Renal cortex interstitium (tissue), 11 donors: ENCODE results near the gene MRPL41. TPM values are rescaled to one million over a fixed set of nuclear protein-coding genes. Genes with fewer than 3 reads are reported as not detected.

Experiments used
- DNase-seq, 11 donors: peaks; one replicate each; pipeline ENCODE4 v3.0.0-alpha.2; 2013; ENCODE audit warnings: low read depth in 9 of 11, low spot score in 4 of 11; ENCODE audit errors: extremely low read depth in 1 of 11
- polyA plus RNA-seq, 3 donors: library from polyadenylated mRNA; unstranded; fragments of 120-200 nt; gene quantifications; one replicate each; pipeline ENCODE4 v1.2.1, GENCODE V29; 2013; ENCODE audit not compliant: insufficient read length in 3 of 3

The MRPL41 gene
- polyA plus RNA-seq, 3 donors = 12.9 to 26.0 (median 24.0) TPM

DNA sequence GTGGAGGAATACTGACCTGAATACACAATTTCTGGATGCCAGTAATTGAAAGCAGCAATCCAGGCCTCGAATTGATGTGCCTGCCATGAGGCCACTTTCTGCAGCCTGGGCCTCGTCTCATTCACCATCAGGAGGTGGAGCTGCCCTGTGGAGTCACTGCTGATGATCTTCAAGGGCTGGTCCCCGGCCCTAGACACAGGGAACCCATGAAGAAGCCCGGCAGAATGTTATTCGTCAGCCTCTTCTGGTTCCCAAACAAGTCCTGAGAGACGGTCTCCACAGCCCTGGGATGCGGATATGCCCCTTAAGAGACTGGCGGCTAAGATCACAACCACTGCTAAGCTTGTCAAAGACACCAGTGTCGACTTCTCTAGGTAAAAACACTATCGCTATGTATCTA lies 22.5 kb downstream of the MRPL41 start:
- no peak for DNase-seq

DNA sequence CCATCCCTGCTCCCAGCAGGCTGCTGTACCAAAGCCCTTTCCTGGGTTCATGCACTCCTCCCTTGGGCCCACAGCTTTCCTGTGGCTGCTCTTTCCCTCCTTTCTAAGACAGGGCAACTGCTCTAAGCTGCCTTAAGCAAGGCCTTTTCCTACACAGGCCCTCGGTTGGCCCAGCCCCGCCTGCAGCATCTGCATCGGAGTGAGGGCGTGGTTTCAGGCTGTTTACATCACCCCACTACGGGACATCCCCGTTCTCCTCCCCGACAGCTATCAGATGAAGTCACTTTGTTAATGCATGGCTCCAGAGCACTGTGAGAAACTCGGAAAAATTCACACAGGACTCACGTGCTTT lies 23.7 kb downstream of the MRPL41 start:
- no peak for DNase-seq

DNA sequence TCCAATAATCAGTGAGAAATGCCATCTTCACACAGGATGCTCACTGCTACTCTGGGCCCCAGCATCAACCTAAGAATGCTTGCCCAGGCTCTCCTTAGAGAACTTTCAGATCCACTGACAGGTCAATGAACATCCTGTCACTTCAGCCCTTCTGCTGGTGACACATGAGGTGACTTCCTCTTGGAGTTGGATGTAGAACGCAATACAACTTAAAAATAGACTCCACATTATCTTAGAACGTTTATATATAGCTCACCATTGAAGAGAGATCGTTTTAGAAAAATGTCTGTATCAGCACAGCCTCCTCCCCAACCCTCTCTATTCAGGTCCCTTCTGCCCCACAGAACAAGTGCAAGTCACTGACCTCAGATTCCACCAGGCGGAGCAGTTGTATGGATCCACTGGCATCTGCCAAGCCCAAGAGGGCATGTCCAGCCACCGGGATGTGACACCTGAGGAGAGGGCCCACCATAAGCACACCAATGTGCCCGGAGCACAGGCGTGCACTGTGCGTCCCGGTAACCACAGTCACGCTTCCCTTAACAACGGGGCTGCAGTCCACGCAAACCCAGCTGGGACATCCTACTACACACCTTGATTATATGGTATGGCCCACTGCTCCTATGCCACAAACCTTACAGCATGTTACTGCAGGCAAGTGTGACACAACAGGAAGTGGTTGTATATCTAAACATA lies 24.2 kb downstream of the MRPL41 start:
- DNase-seq = no peak

DNA sequence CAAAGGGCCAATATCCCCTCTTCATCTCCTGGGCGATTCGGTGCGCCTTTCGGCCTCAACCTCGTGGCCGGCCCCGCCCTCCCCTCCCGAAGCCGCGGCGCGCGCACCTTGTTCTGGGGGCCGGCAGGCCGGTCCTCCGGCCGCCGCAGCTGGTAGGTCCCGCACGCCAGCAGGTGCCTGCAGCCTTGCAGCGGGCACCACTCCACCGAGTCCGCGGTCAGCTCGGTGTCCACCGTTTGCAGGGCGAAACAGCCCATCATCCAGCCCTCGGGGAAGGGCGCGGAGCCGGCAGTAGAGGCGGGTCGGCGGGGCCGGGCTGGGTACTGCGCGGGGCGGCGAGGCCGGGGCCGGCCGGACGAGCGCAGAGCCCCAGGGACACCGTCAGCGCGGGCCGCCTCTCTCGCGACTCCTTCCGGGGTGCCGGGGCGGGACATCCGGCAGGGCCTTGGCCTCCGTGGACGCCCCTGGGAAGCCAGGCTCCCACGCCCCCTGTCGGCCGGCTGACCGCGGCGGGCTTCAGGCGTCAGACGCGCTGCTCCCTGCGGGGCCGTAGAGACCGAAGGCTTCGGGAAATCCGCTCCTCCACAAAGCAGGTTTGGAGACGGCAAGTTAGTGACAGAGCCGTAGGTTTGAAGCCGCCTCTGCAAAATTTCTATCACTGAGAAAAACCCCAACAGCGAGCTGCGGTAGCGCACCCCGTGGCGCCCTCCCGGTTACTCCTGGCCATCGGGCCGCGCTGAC lies 27.0 kb downstream of the MRPL41 start, which contains the start of gene DPH7:
DPH7 (minus strand) TSS at position 408 of the 741 bp plus-strand sequence; CDS start at position 260, 148 bp downstream.
- peak; percentile 70 to 94 (median 88) for DNase-seq

DNA sequence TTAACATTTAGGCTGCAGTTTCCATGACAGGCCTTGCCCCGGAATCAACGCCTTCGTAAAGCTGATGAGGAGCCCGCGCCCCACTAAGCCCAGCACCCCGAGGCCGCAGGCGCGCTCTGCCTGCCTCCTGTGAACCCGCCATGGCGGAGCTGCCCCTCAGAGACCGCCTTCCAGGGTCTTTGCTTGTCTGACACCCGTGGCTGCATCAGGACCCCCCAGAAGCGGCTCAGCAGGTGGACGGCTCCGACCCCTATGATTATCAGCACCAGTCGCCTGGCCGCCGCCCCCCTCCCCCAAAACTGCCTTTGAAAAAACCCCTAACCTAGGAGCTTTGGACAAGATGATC lies 27.6 kb downstream of the MRPL41 start:
- no peak for DNase-seq

DNA sequence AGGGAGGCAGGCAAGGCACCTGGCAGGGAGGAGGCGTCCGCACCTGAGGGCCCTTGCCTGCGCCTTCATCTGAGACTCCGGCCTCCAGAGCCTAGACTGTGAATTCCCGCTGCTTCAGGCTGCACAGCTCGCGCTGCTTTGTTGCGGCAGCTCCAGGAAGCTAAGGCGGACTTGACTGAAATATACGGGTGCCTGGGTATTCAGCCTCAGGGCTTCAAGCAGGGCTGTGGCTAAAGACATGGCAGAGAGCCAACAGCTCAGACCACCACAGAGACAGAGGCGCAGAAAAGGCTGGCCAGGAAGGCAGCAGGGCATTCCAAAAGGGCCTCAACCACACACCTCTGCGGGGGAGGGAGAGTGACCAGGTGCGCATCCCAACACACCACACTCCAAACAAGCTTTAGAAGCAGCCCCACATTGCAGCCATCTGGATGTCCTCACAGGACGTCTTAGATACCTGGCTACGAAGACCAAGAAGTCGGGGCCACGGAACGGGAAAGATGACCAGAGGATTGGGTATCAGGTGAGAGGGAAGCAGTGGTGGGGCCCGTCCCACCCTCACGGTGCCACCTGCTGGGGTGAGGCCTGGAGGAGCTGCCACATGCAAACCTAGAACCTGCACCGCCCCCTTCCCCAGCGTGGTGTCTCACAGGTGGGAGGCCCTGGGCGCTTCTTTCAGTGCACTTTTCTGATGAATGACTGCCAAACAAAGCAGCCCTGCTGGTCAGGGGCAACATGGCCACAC lies 28.7 kb downstream of the MRPL41 start:
- DNase-seq = no peak

DNA sequence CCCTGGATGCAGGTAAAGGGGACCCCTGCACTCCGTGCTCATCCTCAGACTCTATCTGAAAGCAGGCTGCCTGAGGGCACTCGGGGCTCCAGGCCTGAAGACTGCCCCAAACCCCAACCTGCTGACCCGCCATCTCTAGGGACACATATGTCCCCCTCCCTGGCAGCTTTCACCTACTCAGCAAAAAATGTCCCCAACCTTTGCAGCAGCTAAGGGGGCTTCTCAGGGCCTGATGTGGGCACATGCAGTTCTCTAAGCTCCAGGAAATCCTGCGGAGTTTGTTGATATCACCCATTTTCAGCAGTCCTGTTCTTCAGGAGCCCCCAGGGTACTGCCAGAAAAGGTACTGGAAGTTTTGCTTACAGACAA lies 29.3 kb downstream of the MRPL41 start:
- DNase-seq = no peak

DNA sequence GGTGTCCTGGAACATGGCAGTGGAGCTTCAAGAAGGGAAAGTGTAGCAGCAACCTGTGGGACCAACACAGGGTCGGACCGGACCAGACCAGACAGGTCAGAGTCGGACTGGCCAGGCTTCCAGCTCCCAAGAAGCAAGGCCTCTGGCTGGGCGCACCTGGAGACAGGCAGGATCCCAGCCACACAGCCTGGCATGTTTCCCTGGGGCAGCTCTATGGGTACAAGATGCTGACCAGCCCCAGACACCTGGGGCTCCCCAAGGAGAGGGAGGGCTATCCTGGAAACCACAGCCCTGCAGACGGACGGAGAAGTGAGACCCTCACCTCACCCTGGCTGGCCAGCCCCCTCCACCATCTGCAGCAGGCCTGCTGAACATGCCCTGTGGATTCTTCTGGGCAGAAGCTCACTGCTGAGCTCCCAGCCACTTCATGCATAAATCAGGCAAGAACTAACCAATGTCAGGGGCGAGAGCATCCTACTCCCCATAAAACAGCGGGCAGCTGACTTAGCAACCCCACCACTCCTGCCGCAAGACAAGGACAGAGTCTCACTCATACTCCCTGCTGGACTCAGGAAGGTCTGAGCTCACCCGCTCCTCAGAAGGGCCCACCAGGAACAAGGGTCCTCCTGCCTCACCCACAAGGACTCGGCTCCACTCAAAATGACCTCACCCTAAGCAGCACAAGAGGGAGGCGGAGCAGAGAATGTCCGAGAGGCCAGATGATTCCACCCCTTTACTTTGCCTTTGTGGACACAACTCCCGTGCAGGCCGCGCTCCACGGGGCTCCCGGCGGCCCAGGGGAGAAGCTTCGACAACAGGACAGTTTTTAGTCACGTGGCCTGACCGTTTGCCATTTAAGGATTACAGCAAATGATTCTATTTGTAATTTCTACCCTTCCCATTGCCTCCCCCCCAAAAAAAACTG lies 29.9 kb downstream of the MRPL41 start:
- DNase-seq = no peak

DNA sequence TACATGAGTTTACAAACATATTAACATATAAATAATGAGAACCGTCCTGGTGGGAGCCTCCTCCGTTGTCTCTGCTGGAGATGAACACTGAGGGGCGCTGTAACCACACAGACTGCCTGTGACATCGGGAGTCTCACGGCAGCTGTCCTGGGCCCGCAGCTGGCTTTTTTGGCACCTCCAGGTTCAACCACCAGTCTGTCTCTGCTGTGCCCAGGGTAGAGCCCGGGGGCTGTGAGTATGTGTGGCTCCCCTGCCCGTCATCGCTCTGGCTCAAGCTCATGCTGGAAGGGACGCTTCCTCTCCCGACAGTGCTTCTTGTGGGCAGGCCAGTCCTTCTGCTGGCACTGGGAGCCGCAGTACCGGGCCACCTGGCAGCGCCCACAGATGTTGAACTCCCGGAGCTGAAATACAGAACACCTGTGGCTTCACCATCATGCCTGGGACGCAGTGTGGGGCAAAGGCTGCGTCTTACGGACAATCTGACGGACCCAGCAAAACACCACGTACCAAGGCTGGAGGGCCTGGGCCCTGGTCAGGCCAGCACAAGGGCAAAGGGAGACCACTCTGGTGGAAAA lies 30.7 kb downstream of the MRPL41 start:
- no peak for DNase-seq

DNA sequence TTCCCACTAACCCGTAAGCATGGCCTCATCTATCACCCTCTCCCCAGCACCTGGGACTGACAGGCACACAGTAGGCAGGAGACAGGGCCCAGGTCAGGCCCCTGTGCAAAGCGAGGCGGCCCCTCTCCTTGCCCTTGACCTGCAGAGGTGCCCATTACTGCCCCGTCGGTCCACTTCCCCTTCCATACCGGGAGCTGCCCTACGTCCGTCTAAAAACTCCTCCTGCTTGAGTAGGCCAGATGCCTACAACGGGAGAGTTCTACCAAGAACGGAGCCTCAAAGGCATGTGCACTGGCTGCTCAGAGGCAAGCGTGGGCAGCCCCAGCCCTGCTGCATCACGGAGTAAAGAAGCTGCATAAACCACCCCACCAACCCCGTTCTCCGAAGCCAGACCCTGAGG lies 31.7 kb downstream of the MRPL41 start:
- no peak for DNase-seq

DNA sequence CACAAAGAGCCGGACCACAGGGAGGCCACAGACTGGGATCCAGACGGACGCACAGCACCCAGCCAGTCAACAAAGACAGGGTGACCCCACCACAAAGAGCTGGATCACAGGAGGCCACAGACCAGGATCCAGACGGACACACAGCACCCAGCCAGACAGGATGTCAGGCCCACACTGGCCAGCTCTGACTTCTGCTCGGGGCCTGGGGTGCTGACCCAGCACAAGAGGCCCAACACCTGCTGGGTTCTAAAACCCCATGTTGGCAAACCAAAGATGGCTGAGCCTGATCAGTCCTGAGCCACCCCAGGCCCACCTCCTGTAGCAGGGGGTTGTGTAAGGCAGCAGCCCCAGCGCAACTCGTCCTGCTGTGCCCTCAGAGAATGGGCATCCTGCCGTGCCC lies 32.3 kb downstream of the MRPL41 start:
- no peak for DNase-seq

DNA sequence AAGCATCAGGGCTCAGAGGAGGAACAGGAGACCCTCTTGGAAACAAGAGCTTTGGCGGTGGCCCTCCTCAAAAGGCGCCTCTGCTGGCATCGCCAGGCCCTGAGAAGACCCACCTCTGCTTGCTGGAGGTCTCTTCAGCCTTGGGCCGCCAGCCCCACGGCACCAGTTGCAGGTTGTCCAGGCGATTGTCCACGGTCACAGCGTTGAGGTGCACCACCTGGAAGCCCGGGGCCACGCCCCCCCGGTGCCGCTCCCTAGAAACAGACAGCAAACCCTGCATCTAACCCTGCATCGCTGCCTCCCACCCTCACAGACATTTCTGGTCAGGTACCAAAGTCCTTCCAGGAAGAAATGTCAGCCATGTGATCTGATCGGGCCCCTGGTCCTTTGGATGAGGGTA lies 35.2 kb downstream of the MRPL41 start:
- DNase-seq = no peak

DNA sequence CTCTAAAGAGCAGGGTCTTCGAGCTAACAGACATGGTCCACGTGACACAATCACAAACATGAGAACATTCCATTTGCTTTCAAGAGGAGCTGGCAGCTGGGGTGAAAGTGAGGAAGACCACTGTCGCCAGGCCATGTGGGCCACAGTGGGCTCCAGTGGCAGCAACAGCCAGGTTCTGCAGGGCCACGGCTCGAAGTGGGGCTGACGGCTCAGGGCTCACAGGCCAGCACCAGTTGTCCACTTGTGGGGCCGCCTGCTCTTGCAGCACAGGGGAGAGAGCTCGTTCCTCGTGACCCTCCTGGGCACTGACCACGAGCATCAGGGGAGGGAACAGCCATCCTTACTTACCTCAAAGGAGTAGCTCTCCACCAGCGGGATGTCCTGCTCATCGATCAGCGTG lies 36.6 kb downstream of the MRPL41 start:
- no peak for DNase-seq

DNA sequence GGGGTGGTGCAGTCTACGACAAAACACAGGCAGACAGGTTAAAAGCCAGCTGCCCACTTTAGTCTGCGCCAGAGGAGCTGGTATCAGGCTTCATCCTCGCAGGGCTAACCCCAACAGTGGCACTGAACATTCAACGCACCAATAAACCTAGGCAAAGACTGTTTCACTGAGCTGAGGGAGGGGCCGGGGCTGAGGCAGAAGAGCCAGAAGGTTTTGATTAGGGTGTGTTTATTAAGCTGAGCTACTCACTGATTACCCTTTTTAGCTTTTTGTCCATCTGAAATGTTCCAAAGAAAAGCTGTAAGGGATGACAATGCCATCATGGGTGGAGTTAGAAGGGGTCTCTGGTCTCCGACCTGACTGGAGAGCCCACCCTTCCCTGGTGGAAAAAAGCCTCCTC lies 37.2 kb downstream of the MRPL41 start:
- DNase-seq = no peak

DNA sequence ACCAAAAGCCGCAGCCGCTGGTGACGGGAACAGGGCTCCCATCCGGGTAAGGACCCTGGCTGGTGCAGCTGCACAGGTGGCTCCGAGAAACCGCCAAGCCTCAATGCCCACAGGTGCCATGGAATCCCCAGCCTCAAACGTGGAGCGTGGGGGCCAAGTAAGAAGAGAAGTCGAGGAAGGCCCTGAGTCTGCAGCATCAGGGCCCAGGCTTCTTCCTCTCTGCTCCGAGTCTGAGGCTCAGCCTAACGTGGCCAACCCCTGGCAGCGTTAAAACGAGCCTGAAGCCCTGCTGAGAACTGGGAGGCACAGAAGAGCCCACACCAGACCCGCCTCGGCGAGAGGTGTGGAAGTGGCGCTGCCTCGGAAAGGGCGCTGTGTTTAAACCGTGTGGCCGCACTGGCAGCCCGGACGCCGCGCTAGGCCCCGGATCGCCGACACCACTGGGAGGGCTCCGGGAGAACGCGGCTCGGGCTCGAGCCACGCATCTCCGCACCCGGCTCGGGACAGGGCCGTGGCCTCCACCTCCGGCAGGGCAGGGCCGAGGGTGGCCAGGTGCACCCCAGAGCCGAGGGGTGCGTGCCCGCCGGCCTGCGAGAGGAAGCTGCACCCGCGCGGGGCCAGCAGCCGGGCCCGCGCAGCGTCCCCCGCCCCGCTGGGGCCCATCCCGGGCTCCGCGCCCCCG lies 37.9 kb downstream of the MRPL41 start:
- no peak for DNase-seq

DNA sequence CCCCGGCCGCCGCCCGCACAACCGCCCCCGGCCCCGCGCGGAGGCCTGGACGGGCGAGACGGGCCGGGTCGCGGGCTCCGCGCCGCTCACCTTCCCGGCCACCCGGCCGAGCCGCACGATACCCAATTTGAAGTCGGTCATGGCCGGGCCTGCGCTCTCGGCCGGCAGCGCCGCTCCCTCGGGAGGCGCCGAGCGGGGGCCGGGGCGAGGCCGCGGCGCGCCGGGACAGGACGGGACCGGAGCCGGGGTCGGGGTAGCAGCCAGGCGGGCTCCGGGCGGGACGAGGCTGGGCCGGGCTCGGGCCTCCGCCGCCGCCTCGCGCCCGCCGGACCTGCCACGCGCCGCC lies 38.4 kb downstream of the MRPL41 start:
- DNase-seq = no peak

DNA sequence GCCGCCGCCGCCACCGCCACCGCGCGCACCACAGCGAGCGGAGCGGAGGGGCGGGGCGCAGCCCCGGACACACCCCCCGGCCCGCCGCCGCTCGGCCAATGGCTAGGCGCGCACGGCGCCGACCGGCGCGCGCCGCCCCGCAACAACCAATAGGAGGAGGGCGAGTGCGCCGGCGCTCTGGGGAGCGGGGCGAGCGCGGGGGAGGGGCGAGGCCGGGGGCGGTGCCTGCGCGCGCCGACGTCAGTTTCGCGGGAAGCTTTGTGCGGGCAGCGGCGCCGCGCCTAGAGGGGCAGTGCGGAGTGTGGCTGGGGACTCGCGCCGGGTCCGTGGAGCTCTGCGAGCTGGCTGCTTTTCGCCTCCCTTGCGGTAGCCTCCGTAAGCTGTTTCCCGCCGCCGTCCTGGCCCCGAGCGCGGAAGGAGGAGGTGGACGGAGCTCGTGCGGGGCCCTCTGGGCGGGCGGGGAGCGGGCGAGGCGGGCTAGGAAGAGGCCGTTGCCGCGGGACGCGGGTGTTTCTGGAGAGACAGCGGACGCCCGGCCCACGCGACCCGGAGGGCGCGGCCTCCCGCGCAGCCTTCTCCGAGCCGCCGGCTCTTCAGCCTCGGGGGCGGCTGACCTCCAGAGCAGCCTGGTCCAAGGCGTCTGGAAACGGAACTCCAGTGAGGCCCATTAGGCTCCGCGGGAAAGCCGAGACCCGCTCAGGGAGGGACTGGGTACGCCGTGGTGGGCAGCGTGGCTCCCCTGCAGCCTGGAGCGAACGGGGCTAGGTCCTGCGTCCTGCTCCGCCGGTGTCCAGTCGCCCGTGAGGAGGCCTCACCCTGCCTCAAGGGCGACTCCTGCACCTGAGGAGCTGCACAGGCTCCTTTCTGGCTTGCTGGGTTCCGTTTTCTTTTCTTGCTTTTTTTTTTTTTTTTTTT lies 39.0 kb downstream of the MRPL41 start, which contains the start of gene ZMYND19:
ZMYND19 (minus strand) TSS at position 44 of the 915 bp plus-strand sequence. CDS start 249 bp downstream, outside the sequence.
- DNase-seq = peak; percentile 71 to 90 (median 84)
